Neutrophil (primary cell): ENCODE measurements around the gene DNAH17.

Source experiments
- H3K27ac ChIP-seq: fragments of 200-600 bp; sonication (generic); 2 replicates; pipeline ENCODE4 v1.5.1; 2016; ENCODE audit warnings: mild to moderate bottlenecking, moderate library complexity
- H3K27me3 ChIP-seq: fragments of 200-600 bp; sonication (generic); 2 replicates; pipeline ENCODE4 v1.6.0; 2016; ENCODE audit warnings: mild to moderate bottlenecking
- H3K36me3 ChIP-seq: fragments of 200-600 bp; sonication (generic); 2 replicates; pipeline ENCODE4 v1.5.1; 2017
- H3K4me1 ChIP-seq, 2 experiments: fragments of 200-600 bp in 1 of 2; sonication (generic) in 1 of 2; 1 replicate in 1 of 2; 2 replicates in 1 of 2; pipeline versions ENCODE4 v1.5.1 to v1.6.1; 2013 to 2016; ENCODE audit warnings: low read depth in 1 of 2, low read length in 1 of 2, mild to moderate bottlenecking in 1 of 2, moderate library complexity in 1 of 2; ENCODE audit not compliant: control insufficient read depth in 1 of 2, insufficient read depth in 1 of 2
- H3K4me3 ChIP-seq, 2 experiments: fragments of 200-600 bp in 1 of 2; sonication (generic) in 1 of 2; 1 replicate in 1 of 2; 2 replicates in 1 of 2; pipeline ENCODE4 v1.5.1; 2013 to 2016; ENCODE audit warnings: low read depth in 1 of 2, low read length in 1 of 2, mild to moderate bottlenecking in 1 of 2, moderate library complexity in 1 of 2
- H3K9me3 ChIP-seq: fragments of 200-600 bp; sonication (generic); 2 replicates; pipeline ENCODE4 v1.5.1; 2016
- CTCF ChIP-seq: fragments of 200-600 bp; sonication (generic); IDR thresholded peaks from 2 replicates; pipeline ENCODE4 v1.5.1; 2016; ENCODE audit warnings: antibody characterized with exemption

The DNAH17 gene

GRCh38 chr17:78491236-78492115 lies 85.7 kb downstream of the DNAH17 start:
- Histone ChIP-seq H3K27me3 (peaks cover 1% of the 10 kb centered on the region), H3K9me3 (no peaks in the 10 kb centered on the region), H3K27ac (no peak overlapping the region), H3K36me3 (no peaks in the 10 kb centered on the region), H3K4me3 (no peak overlapping the region), H3K4me1 (peaks cover 0 to 3% of the 10 kb centered on the region in 2 experiments)
- no peak for TF ChIP-seq CTCF

- no peak overlapping the region for H3K27ac ChIP-seq
These were observed 86.5 kb downstream of the DNAH17 start for GRCh38 chr17:78490673-78491072.

GRCh38 chr17:78490156-78490555 lies 87.0 kb downstream of the DNAH17 start:
- no peak for TF ChIP-seq CTCF
- peaks cover 15% of the 10 kb centered on the region for H3K27me3 ChIP-seq
- no peaks in the 10 kb centered on the region for H3K9me3 ChIP-seq
- no peak overlapping the region for H3K4me3 ChIP-seq
- H3K27ac ChIP-seq = no peak overlapping the region
- H3K4me1 ChIP-seq = peaks cover 0 to 3% of the 10 kb centered on the region in 2 experiments
- H3K36me3 ChIP-seq = no peaks in the 10 kb centered on the region

More at GRCh38 chr17:78490673-78491072, 86.5 kb downstream of the DNAH17 start:
- H3K4me1 ChIP-seq = peaks cover 0 to 3% of the 10 kb centered on the region in 2 experiments
- no peaks in the 10 kb centered on the region for H3K9me3 ChIP-seq
- H3K27me3 ChIP-seq = peaks cover 9% of the 10 kb centered on the region
- H3K4me3 ChIP-seq = no peak overlapping the region
- no peaks in the 10 kb centered on the region for H3K36me3 ChIP-seq
- TF ChIP-seq CTCF = no peak

- TF ChIP-seq CTCF = no peak
- Histone ChIP-seq H3K4me3 (no peak overlapping the region), H3K4me1 (peaks cover 7 to 8% of the 10 kb centered on the region in 2 experiments), H3K36me3 (no peaks in the 10 kb centered on the region), H3K27me3 (peaks cover 26% of the 10 kb centered on the region), H3K27ac (no peak overlapping the region), H3K9me3 (no peaks in the 10 kb centered on the region)
These were observed 88.1 kb downstream of the DNAH17 start for GRCh38 chr17:78488867-78489634.

- no peaks in the 10 kb centered on the region for H3K9me3 ChIP-seq
- no peak for TF ChIP-seq CTCF
- H3K36me3 ChIP-seq = no peaks in the 10 kb centered on the region
- H3K4me1 ChIP-seq = peaks cover 5 to 9% of the 10 kb centered on the region in 2 experiments
- H3K27ac ChIP-seq = no peak overlapping the region
- peaks cover 35% of the 10 kb centered on the region for H3K27me3 ChIP-seq
- H3K4me3 ChIP-seq = no peak overlapping the region
These were observed 89.0 kb downstream of the DNAH17 start for GRCh38 chr17:78488156-78488555.
